Measurements from ENCODE around the gene CCDC184.
"Not testable (repeated sequence)": the region's sequence is repeated elsewhere in the genome, so short reads cannot be mapped to it uniquely, and the experiment has no call there.

Gene CCDC184

DNA sequence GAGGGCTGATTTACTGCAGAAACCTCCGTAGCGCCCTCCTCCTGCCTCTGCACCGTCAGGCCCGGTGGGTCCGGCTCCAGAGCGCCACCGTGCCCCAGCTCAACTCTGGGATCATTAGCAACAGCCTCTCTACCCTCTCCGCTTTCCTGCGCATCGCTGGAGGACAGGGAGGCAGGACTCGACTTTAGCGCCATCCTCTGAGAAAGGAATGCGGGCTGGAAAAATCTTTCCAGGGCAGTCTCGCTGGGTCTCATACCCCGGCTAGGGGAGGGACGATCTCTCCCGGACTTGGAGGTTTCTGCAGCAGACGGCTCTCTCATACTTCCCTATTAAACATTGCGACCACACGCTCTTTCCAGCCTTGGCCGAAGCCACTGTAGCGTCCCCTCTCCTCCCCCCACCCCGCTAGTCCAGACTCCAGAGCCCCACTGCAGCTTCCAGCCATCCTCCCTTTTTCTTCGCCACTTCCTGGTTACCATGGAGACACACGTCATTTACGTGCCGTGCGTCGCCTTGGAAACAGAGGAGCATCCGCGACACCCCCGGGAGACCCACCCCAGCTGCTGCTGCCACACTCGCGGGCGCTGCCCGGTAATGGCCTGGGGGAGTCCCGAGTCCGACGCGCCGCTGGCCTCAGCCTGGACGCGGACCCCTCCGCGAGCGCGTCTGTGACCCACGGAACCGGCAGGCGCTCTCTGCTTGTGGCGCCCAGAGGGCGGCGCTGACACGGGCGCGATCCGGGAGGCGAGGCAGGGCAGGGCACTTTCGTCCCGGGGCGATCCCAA is at the start of gene CCDC184:
Gene CCDC184, plus strand, starts transcription at position 554 of the 785 bp plus-strand sequence. CDS start 479 bp downstream, outside the sequence.
- peak; percentile 40 to 44 for DNase-seq (ENCODE audit: low read depth in 2 of 2)

DNA sequence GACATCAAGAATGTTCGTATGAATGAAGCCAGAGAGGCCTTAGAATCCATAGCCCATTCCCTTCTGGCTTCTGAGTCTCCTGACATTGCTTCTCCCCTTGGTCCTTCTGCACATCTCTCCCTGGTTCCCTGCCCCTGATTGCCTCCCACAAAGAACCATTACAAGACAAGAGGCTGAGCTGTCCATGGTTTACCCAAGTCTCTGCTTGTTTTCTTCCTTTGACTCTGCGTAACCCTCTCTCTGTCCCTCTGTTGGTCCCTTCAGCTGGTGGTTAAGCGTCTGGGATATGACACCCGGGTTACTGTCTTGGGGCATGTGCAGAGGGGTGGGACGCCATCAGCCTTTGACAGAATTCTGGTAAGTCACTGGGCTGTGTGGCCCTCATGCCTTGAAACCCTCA is 48.4 kb upstream of the CCDC184 start:
- no peak for DNase-seq (ENCODE audit: low read depth in 2 of 2)

DNA sequence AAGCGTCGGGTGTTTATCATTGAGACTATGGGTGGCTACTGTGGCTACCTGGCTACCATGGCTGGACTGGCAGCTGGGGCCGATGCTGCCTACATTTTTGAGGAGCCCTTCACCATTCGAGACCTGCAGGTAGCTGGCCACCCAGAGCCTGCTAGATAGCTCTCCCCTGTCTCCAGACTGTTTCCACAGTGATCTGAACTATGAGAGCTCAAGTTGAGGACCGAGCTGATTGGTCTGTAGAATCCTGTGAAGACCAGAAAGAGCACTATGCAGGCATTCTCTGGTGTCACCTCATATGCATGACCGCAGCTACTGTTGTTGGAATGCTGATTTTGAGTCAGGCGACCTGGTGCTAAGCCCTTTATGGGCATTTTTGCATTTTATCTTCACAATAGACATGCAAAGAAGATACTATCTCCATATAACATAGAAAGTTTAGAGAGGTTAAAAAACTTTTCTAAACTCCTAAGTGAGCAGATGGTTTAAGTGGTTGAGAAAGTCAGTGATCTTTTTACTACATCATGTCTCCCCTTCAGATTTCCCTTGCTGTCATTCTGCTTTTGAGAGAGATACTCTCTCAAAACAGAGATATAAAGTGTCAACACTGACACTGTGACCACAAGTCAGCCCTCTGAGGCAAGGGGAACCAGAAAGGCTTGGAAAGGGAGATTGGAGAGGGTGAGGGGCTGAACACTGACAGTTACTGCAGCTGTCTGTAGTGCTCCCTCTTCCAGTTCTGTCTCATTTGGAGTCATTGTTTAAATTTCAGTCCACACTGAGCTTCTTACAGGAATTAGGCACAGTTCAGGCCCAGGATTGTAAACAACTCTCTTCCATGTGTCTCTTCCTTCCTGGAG is 40.4 kb upstream of the CCDC184 start:
- no peak for DNase-seq (ENCODE audit: low read depth in 2 of 2)

DNA sequence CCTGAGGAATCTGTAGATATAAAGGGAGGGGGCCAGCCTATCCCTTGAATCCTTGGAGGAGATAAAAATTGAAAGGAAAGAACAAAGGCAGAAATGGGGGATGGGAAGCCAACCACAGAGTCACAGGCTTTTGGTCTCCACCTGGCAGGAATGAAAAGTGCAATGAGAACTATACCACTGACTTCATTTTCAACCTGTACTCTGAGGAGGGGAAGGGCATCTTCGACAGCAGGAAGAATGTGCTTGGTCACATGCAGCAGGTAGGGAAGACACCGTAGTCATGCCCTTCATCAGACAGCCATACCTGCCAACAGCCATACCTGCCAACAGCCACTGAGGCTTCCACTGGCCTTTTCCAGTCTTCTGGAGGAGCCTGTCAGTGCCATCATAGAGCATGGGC is 39.5 kb upstream of the CCDC184 start:
- no peak for DNase-seq (ENCODE audit: low read depth in 2 of 2)

DNA sequence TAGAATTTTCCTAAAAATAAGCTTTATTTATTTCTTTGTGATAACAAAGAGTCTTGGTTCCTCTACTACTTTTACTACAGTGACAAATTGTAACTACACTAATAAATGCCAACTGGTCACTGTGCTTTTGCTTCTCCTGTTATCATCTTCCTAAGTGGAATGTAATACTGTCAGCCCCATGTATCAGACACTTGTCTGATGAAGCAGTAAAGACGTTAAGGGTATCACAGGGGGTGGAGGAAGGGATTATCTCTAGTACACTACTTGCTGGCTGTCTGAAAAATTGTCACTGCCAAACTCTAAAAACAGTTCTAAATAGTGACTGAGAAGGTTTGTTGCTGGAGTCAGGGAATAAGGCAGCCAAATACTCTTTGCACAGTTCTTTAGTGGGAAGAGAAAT is 37.5 kb upstream of the CCDC184 start:
- no peak for DNase-seq (ENCODE audit: low read depth in 2 of 2)

DNA sequence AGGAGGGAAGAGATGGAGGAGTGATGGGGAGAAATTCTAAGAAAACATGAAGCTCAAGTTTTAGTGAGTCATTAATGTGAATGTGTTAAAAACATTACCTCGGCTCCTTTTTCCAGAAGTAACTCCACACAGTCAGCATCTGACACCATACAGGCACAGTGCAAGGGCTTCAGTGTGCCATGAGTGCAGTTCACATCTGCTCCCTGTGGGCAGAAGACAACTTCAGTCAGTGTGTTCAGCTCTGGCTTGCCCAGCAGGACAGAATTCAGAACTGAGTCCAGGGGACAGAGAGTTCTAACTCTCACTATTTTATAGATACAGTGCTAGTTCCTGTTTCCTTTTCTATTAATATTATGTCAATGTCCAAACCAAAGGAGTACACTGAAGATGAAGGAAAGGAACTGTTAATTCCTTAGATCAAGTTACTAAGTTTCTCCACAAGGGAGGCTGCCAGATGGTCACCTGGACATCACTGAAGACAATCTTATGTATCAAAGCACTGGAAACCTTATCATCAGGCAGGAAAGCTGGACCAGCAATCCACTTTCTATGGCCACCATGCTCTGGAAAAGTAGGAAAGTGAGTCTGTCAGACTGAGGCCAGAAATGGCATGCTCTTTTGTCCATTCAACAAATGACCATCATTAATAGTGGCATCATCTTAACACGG is 32.2 kb upstream of the CCDC184 start:
- no peak for DNase-seq (ENCODE audit: low read depth in 2 of 2)

DNA sequence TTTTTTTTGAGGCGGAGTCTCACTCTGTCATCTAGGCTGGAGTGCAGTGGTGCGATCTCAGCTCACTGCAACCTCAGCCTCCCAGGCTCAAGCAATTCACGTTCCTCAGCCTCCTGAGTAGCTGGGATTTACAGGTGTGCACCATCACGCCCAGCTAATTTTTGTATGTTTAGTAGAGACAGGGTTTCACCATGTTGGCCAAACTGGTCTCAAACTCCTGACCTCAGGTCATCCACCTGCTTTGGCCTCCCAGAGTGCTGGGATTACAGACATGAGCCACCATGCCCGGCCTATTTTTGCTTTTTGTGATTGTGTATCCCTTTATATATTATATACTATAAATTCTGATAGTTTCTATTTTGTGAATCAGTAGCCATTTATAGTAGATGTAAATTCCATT is 27.7 kb upstream of the CCDC184 start:
- DNase-seq (ENCODE audit: low read depth in 2 of 2): not testable (repeated sequence)

DNA sequence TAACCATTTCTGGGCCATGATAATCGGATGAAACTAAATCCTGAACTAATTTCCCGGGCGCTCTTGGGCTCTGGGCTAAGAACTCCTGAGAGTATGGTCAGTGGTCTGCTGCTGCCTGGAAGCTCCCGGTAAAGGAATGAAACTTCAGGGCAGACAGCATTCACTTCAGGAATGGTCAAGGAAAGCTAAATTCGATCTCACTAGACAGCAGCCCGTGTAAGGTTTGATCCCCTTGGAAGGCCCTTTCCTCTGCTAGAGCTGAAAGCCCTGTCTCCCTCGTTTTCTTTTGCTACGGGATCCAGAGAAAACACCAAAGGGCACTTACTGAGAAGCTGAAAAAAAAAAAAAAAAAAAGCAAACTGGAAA is 26.8 kb upstream of the CCDC184 start:
- no peak for DNase-seq (ENCODE audit: low read depth in 2 of 2)

DNA sequence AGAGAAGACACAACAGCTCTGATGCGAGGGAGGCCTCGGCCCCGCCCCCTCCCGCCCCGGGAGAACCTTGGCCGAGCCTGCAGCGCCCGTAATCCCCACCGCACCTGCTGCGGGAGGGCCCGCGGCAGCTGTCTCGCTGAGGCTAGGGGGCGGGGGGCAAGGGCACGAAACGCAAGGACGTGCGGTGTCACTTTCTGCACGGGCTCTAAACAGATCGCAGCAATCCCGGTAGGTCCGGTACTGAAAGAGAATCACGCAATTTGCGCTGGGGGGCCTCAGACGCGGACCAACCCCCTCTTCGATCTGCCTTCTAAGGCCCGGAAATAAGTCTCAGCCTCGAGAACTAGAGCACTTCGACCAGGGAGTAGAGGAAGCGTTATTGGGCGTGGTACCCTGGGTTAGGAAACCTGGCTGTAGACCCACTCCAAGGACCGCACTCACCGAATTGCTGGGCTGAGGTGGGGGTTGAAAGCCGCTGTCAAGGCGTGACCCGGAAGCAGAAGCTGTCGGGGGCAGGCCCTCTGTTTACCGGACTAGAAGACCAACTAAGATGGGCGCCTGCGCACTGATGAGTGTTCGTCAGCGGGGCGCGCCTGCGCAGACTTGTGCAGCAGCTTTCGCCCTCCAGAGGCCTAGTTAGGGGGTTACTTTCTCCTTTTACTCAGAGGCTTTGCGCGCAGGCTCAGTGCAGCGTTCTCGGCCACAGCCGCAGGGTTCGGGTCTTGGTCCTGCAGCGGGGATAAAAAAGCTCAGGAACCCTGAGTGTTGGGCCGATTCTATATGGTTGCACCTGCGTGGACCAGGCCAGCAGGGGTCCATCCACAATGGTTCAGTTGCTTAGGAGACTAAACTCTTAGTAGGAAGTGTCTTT is 26.2 kb upstream of the CCDC184 start, which contains the start of gene ASB8:
Gene ASB8, minus strand, starts transcription at position 498 of the 871 bp plus-strand sequence. CDS start 4,019 bp downstream, outside the sequence.
- DNase-seq (ENCODE audit: low read depth in 2 of 2): peak; percentile 97 to 98

DNA sequence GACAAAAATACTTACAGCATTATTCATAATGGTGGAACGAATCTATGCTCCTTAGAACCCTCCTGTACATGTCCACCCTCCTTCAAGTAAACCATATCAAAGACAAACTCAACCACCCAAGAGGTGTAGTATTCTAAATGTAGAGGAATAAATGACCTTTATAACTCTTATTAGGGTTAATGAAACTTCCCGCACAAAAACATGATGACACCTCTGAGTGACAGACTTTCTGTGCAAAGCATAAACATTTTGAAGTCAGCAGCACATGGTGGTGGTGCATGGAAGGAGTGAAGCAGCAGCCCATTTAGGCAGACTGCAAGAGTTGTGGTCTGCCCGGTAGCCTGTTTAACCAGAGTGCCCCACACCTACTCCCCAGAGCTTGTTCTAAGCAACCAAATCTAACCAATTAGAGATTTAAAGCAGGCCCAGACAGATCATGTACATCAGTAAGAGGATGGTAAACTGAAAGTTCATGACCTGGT is 25.5 kb upstream of the CCDC184 start:
- no peak for DNase-seq (ENCODE audit: low read depth in 2 of 2)

DNA sequence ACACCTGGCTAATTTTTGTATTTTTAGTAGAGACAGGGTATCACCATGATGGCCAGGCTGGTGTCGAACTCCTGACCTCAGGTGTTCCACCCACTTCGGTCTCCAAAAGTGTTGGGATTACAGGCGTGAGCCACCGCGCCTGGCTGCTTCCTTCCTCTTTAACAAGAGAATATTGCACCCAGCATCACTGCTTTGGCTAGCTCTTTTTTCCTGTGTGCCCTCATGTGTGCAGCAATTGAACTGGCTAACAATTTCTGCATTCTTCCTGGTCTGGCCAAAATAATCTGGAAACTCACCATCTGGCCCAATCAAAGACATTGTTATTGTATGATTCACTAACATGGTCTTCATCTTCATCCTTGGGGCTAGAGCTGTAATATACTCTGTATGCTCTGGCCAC is 23.4 kb upstream of the CCDC184 start:
- no peak for DNase-seq (ENCODE audit: low read depth in 2 of 2)

DNA sequence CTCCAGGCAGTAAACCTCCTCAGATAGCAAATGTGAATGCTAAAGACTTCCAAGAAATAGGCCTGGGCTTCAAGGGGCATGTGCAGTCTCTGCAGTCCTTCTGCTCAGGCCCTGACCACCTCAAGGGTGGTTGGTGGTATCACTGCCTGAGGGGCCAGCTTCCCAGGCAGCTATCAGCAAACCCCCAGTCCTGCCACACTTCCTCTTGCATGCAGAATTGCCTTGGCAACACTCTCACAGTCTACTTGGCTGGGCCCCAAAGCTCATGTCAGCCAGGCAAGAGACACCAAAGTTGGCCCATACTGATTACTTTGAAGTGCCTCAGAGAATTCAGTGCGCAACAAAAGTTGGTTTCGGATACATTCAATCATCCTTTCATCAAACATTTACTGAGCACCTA is 22.6 kb upstream of the CCDC184 start:
- no peak for DNase-seq (ENCODE audit: low read depth in 2 of 2)

DNA sequence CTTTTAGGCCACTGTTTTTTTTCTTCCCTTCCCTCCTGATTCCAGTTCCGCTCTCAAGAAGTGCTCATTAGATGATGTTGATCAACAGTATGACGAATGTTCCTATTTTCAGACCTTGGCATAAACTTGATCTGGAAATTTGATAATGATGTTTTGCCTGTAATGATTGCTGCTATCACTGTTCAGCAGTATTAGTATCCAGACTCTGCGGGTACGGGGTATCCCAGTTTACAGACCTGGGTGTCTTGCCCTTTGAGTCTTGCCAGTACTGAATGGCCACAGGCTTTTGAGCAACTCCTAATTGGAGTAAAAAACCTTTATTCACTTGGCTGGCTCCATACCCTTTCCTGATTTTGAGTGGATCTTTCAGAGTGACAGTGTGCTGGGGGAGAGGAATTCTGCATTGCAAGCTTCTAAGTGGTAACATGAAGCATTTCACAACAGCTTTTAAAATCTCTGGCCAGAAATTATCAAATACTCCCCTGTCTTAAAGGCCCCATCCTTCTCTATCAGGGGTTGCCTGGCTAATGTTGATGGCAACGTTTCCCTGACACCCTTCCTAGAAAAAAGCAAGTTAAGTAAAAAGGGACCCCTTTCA is 20.2 kb upstream of the CCDC184 start:
- DNase-seq (ENCODE audit: low read depth in 2 of 2): no peak

DNA sequence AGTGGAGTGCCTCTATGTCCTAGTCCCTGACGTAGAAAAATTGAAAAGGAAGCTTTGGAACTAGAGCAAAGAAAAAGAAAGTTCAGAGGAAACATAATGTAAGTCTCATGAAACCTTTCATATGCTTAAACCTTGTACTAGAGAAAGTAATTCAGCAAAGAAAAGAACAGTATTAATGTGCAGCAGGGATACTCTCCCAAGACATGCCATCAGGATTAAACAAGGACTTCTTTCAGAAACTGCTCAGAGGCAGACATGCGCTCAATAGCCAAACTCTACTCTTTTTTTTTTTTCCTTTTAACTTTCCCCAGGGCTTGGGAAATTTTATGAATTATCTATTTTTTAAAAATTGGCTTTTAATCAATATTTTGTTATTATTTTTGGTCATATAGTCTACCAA is 19.0 kb upstream of the CCDC184 start:
- no peak for DNase-seq (ENCODE audit: low read depth in 2 of 2)

DNA sequence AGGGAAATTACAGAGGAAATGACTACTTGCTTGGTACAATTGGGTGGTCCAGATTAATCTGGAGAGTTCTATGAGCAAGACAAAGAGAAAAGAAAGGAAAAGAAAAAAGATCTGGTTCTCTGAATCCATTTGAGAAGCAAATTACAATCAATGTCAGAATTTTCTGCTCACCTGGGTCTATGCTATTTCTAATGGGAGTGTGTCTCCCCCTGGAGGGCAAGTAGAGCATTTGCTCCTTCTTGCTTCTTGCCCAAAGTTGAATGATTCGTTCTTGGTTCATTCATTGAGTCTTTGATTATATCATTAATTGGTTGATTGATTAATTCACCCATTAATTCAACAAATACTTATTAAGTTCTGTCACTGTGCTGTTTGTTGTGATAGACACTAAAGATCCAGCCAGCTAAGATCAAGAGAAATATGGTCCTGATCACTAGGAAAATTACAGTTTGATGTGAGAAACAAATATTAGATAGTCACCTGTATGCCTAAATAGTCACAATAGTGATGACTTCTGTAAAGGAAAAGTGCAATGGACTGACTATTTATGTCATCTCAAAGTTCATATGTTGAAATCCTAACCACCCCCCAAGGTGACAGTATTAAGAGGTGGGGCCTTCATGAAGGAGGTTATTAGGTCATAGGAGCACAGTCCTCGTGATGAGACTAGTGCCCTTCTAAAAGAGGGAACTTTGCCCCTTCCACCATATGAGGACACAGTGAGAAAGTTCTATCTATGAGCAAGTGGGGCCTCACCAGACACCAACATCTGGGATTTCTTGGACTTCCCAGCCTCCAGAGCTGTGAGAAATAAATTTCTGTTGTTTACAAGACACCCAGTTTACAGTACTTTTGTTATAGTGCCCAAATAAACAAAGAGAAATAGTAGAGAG is 18.1 kb upstream of the CCDC184 start:
- DNase-seq (ENCODE audit: low read depth in 2 of 2): no peak

DNA sequence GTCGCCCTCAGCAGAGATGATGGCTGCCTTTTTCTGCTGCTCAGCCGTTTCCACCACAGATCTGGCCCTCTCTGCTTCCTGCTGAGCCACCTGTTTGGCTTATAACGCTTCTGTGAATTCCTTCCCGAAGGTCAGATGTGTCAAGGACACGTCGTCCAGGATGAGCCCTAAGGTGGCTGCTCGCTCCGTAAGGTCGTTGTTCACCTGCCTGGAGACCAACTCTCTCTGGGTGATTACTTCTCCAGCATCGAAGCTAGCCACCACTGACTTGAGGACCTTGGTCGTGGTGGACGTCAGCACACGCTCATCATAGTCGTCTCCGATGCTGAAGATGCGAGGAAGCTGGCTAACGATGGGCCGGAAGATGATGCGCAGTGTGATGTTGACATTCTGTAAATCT is 14.4 kb upstream of the CCDC184 start:
- DNase-seq (ENCODE audit: low read depth in 2 of 2): no peak

DNA sequence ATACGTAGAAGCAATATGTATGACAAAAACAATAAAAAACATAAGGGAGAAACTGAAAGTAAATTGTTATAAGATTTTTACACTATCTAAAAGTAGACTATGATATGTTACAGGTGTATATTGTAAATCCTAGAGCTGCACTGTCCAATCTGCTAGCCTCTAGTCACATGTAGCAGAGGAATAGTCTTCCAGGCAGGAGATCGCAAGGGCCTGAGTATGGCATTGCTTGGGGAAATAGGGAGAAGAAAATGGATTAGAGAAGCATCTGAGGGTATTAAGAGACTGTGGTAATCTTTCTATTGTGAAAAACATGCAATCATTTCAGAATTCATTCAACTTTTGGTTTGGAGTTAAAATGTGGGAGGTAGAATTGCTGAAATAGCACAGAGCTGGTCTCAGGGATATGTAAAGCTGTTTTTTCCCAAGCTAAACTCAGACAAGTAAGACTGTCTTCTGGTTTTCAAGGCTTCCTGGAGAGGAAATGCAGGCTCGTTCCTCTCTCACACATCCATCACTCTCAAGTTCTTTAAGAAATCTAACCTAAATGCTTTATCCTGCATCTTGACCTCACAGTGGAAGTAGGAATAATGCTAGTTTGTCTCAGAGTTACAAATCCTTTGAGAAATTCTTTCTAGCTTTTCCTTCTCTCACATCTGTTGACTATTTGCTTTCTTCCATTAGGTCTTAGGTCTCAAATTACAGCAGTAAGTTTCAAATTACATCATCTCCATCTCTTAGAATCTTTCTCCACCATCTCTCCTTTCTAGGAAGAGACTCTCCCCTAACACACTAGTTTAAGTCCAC is 7.6 kb upstream of the CCDC184 start:
- DNase-seq (ENCODE audit: low read depth in 2 of 2): no peak

DNA sequence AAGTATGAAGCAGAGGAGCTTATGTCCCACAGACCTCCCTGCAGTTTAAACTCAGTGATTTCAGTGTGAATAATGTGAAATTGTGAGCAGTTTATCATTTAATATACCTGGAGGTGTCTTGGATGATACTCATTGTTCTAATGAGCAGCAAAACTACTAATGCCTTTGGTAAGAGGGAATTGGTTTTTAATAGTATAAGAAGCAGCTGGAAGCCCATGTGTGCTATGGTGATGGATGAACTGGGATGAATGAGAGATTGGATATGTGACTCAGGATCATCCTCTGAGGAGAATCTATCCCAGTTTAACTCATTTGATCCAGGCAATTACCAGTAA is 7.1 kb upstream of the CCDC184 start:
- DNase-seq (ENCODE audit: low read depth in 2 of 2): no peak

DNA sequence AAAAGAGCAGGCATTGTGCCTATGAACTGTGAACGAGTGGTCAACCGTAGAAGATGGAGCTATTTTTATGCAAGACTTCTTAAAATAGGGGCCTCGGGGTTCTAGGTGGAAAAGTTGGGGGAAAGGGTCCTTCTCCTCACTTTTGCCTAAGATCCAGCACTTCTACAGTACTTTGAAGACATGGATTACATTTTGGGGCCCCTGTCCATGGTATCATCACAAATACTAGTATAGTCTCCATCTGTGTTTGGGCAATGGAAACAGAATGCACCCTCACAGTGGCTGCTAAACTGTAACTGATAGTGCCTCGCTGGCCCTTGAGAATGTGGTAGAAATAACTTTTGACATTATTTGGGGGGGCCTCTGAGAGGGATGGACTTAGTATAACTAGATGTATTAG is 5.5 kb upstream of the CCDC184 start:
- DNase-seq (ENCODE audit: low read depth in 2 of 2): no peak
